GM18861 (cell line): ENCODE data around the gene RIPPLY3.
A peak's percentile ranks its signal among the peaks of the same experiment; 100 is the strongest.
"Not testable (repeated sequence)": the region's sequence is repeated elsewhere in the genome, so short reads cannot be mapped to it uniquely, and the experiment has no call there.

ENCODE experiments used
- ATAC-seq: cut with Tn5 transposase; IDR thresholded peaks from one replicate; pipeline ENCODE4 v1.9.1; 2021; ENCODE audit not compliant: unreplicated experiment

RIPPLY3 gene

GRCh38 chr21:37008724-37009123, 2.2 kb downstream of the RIPPLY3 start:
- no peak for ATAC-seq

GRCh38 chr21:37009740-37010341, 3.3 kb downstream of the RIPPLY3 start:
- peak; percentile 97 for ATAC-seq

GRCh38 chr21:37017951-37018679, 11.6 kb downstream of the RIPPLY3 start:
- no peak for ATAC-seq

GRCh38 chr21:37026499-37026898, 20.0 kb downstream of the RIPPLY3 start:
- ATAC-seq: no peak

- ATAC-seq: no peak
These were observed 22.1 kb downstream of the RIPPLY3 start for GRCh38 chr21:37028570-37028969.

GRCh38 chr21:37030864-37031263, 24.4 kb downstream of the RIPPLY3 start:
- no peak for ATAC-seq

GRCh38 chr21:37032293-37032692, 25.8 kb downstream of the RIPPLY3 start:
- ATAC-seq: no peak

GRCh38 chr21:37032877-37033471, 26.5 kb downstream of the RIPPLY3 start:
- no peak for ATAC-seq

GRCh38 chr21:37034394-37034793, 27.9 kb downstream of the RIPPLY3 start:
- ATAC-seq: not testable (repeated sequence)

GRCh38 chr21:37036177-37036576, 29.7 kb downstream of the RIPPLY3 start:
- no peak for ATAC-seq

GRCh38 chr21:37039411-37040075, 33.0 kb downstream of the RIPPLY3 start:
- no peak for ATAC-seq

- no peak for ATAC-seq
These were observed 33.7 kb downstream of the RIPPLY3 start for GRCh38 chr21:37040212-37040611.

- no peak for ATAC-seq
These were observed 35.3 kb downstream of the RIPPLY3 start for GRCh38 chr21:37041706-37042271.

GRCh38 chr21:37043818-37044217, 37.3 kb downstream of the RIPPLY3 start:
- ATAC-seq: no peak

- no peak for ATAC-seq
These were observed 38.1 kb downstream of the RIPPLY3 start for GRCh38 chr21:37044643-37045042.

GRCh38 chr21:37045149-37045548, 38.6 kb downstream of the RIPPLY3 start:
- no peak for ATAC-seq

- no peak for ATAC-seq
These were observed 39.1 kb downstream of the RIPPLY3 start for GRCh38 chr21:37045556-37045955.

- ATAC-seq: no peak
These were observed 40.6 kb downstream of the RIPPLY3 start for GRCh38 chr21:37047079-37047478.

- ATAC-seq: not testable (repeated sequence)
These were observed 43.2 kb downstream of the RIPPLY3 start for GRCh38 chr21:37049741-37050140.

- no peak for ATAC-seq
These were observed 48.9 kb downstream of the RIPPLY3 start for GRCh38 chr21:37055271-37055855.

GRCh38 chr21:37057614-37058013, 51.1 kb downstream of the RIPPLY3 start:
- ATAC-seq: no peak
